H9 (cell line): ENCODE measurements around the gene VPREB1. TPM values are rescaled to one million over a fixed set of nuclear protein-coding genes. Genes with fewer than 3 reads are reported as not detected.

Source experiments
- DNase-seq: peaks from one replicate; pipeline ENCODE4 v3.0.0-alpha.2; 2017
- H2AFZ ChIP-seq: one replicate; pipeline ENCODE4 v1.6.1; 2013; ENCODE audit warnings: mild to moderate bottlenecking, low read length, control low read depth, moderate library complexity
- H2AK5ac ChIP-seq: 2 replicates; pipeline ENCODE4 v1.6.1; 2013; ENCODE audit warnings: low read length, control low read depth, mixed read lengths; ENCODE audit not compliant: insufficient read length
- H2BK120ac ChIP-seq: one replicate; pipeline ENCODE4 v1.6.1; 2013; ENCODE audit warnings: low read depth, mild to moderate bottlenecking, low read length, control low read depth, inconsistent platforms; ENCODE audit not compliant: poor library complexity, severe bottlenecking
- H2BK12ac ChIP-seq: 2 replicates; pipeline ENCODE4 v1.6.1; 2013; ENCODE audit warnings: low read length, control low read depth, mixed read lengths, low read depth; ENCODE audit not compliant: insufficient read length
- H2BK15ac ChIP-seq: 2 replicates; pipeline ENCODE4 v1.6.1; 2013; ENCODE audit warnings: low read depth, low read length, control low read depth
- H2BK20ac ChIP-seq: one replicate; pipeline ENCODE4 v1.6.1; 2013; ENCODE audit warnings: low read depth, mild to moderate bottlenecking, low read length, control low read depth, inconsistent platforms; ENCODE audit not compliant: poor library complexity, severe bottlenecking
- H2BK5ac ChIP-seq: 2 replicates; pipeline ENCODE4 v1.6.1; 2013; ENCODE audit warnings: low read length, control low read depth, mixed read lengths; ENCODE audit not compliant: insufficient read length
- H3K14ac ChIP-seq: 2 replicates; pipeline ENCODE4 v1.6.1; 2013; ENCODE audit warnings: low read length, control low read depth; ENCODE audit not compliant: insufficient read depth
- H3K18ac ChIP-seq: 2 replicates; pipeline ENCODE4 v1.6.1; 2013; ENCODE audit warnings: low read depth, mild to moderate bottlenecking, mixed read lengths, low read length, control low read depth; ENCODE audit not compliant: insufficient read length
- H3K23ac ChIP-seq: 2 replicates; pipeline ENCODE4 v1.6.1; 2013; ENCODE audit warnings: low read length, control low read depth, mixed read lengths, low read depth; ENCODE audit not compliant: insufficient read length
- H3K23me2 ChIP-seq: 2 replicates; pipeline ENCODE4 v1.6.1; 2013; ENCODE audit warnings: low read depth, mild to moderate bottlenecking, mixed read lengths, low read length, control low read depth; ENCODE audit not compliant: insufficient read length, poor library complexity, severe bottlenecking
- H3K27ac ChIP-seq: 2 replicates; pipeline ENCODE4 v1.5.1; 2013; ENCODE audit warnings: low read length, control low read depth, mixed read lengths, low read depth; ENCODE audit not compliant: insufficient read length
- H3K27me3 ChIP-seq: 2 replicates; pipeline ENCODE4 v1.6.1; 2013; ENCODE audit warnings: low read length, control low read depth, inconsistent platforms; ENCODE audit not compliant: insufficient read depth
- H3K4ac ChIP-seq: 2 replicates; pipeline ENCODE4 v1.6.1; 2013; ENCODE audit warnings: low read depth, mild to moderate bottlenecking, control low read depth, inconsistent platforms, low read length, moderate library complexity
- H3K4me1 ChIP-seq: 2 replicates; pipeline ENCODE4 v1.6.1; 2013; ENCODE audit warnings: low read length, control low read depth, inconsistent platforms; ENCODE audit not compliant: insufficient read depth
- H3K4me2 ChIP-seq: 2 replicates; pipeline ENCODE4 v1.6.1; 2013; ENCODE audit warnings: low read length, control low read depth, mixed read lengths; ENCODE audit not compliant: insufficient read length, insufficient read depth
- H3K56ac ChIP-seq: 2 replicates; pipeline ENCODE4 v1.6.1; 2013; ENCODE audit warnings: low read depth, mild to moderate bottlenecking, mixed read lengths, low read length, control low read depth; ENCODE audit not compliant: insufficient read length
- H3K79me1 ChIP-seq: 2 replicates; pipeline ENCODE4 v1.6.1; 2013; ENCODE audit warnings: low read depth, mild to moderate bottlenecking, moderate library complexity, low read length, control low read depth, inconsistent platforms; ENCODE audit not compliant: insufficient read depth, poor library complexity, severe bottlenecking
- H3K79me2 ChIP-seq: 2 replicates; pipeline ENCODE4 v1.6.1; 2013; ENCODE audit warnings: low read length, control low read depth, inconsistent platforms; ENCODE audit not compliant: insufficient read depth
- H3K9ac ChIP-seq: 2 replicates; pipeline ENCODE4 v1.6.1; 2013; ENCODE audit warnings: low read length, control low read depth, mixed read lengths; ENCODE audit not compliant: insufficient read length; ENCODE audit errors: extremely low read depth
- H3K9me3 ChIP-seq: one replicate; pipeline ENCODE4 v1.6.1; 2013; ENCODE audit warnings: low read depth, low read length, inconsistent platforms; ENCODE audit not compliant: control insufficient read depth
- H3T11ph ChIP-seq: one replicate; pipeline ENCODE4 v1.6.1; 2013; ENCODE audit warnings: mild to moderate bottlenecking, low read length, control low read depth, inconsistent platforms
- H4K20me1 ChIP-seq: one replicate; pipeline ENCODE4 v1.6.1; 2013; ENCODE audit not compliant: control insufficient read depth, insufficient read length, insufficient read depth
- H4K5ac ChIP-seq: 2 replicates; pipeline ENCODE4 v1.6.1; 2013; ENCODE audit warnings: low read depth, mild to moderate bottlenecking, mixed read lengths, low read length, control low read depth; ENCODE audit not compliant: insufficient read length
- H4K8ac ChIP-seq: replicated peaks from 2 replicates; pipeline ENCODE4 v1.6.1; 2013; ENCODE audit warnings: low read length, control low read depth, mixed read lengths, low read depth; ENCODE audit not compliant: insufficient read length
- H4K91ac ChIP-seq: 2 replicates; pipeline ENCODE4 v1.6.1; 2013; ENCODE audit warnings: low read depth, mild to moderate bottlenecking, moderate library complexity, mixed read lengths, low read length, control low read depth; ENCODE audit not compliant: insufficient read length
- H3K27ac Mint-ChIP-seq, 3 experiments: 2 replicates in 2 of 3; 3 replicates in 1 of 3; pipeline ENCODE4 v1.8.0; 2020 to 2021; ENCODE audit warnings: mixed read lengths in 3 of 3, mild to moderate bottlenecking in 1 of 3, moderate library complexity in 1 of 3
- H3K27me3 Mint-ChIP-seq: 2 replicates; pipeline ENCODE4 v1.8.0; 2021; ENCODE audit warnings: low read depth, mild to moderate bottlenecking, moderate library complexity, mixed read lengths
- H3K36me3 Mint-ChIP-seq, 3 experiments: 2 replicates in 2 of 3; 3 replicates in 1 of 3; pipeline ENCODE4 v1.8.0; 2020 to 2021; ENCODE audit warnings: low read depth in 3 of 3, mixed read lengths in 3 of 3; ENCODE audit not compliant: insufficient read depth in 1 of 3
- H3K4me1 Mint-ChIP-seq, 2 experiments: 2 replicates each; pipeline ENCODE4 v1.8.0; 2020; ENCODE audit warnings: mixed read lengths in 2 of 2
- H3K4me3 Mint-ChIP-seq, 2 experiments: 2 replicates in 1 of 2; 3 replicates in 1 of 2; pipeline ENCODE4 v1.8.0; 2020 to 2021; ENCODE audit warnings: mild to moderate bottlenecking in 2 of 2, mixed read lengths in 2 of 2, moderate library complexity in 1 of 2
- H3K9me3 Mint-ChIP-seq, 2 experiments: 2 replicates in 1 of 2; 3 replicates in 1 of 2; pipeline ENCODE4 v1.8.0; 2020; ENCODE audit warnings: mild to moderate bottlenecking in 2 of 2, mixed read lengths in 2 of 2, moderate library complexity in 1 of 2
- CTCF ChIP-seq: fragments of 200-600 bp; sonication (generic); conservative IDR thresholded peaks from 3 replicates; pipeline ENCODE4 v1.8.0; 2021; ENCODE audit warnings: antibody characterized with exemption, mild to moderate bottlenecking
- WGBS: extraction: QIAGEN DNeasy Blood & Tissue Kit; methylation state at CpG from one replicate; pipeline ENCODE4 v1.1.7; 2013; ENCODE audit warnings: missing lambda C conversion rate, low lambda C conversion rate, mixed read lengths; ENCODE audit not compliant: insufficient read length; ENCODE audit errors: extremely low coverage; 5-methylcytosine and 5-hydroxymethylcytosine counted together
- total RNA-seq: library from RNA; stranded (reverse); gene quantifications from 2 replicates; pipeline ENCODE4 v1.2.1, GENCODE V29; 2021

The VPREB1 gene
- total RNA-seq, 1 experiment from 2014 or later: not detected

GRCh38 chr22:22213231-22213630 lies 31.4 kb upstream of the VPREB1 start:
- Histone ChIP-seq H3K4ac (no peak overlapping the region), H4K5ac (no peak overlapping the region), H3K4me2 (no peak overlapping the region), H2BK15ac (no peak overlapping the region), H2AK5ac (no peak overlapping the region), H2BK20ac (no peak overlapping the region), H3K79me1 (no peaks in the 10 kb centered on the region), H2BK120ac (no peak overlapping the region), H3K56ac (no peak overlapping the region), H3K9me3 (no peaks in the 10 kb centered on the region), H2AFZ (no peak overlapping the region), H4K20me1 (no peaks in the 10 kb centered on the region), H3K27me3 (peaks cover 81% of the 10 kb centered on the region), H3K14ac (no peak overlapping the region), H4K91ac (no peak overlapping the region), H3K27ac (no peak overlapping the region), H3T11ph (no peak overlapping the region), H4K8ac (no peak overlapping the region), H3K18ac (no peak overlapping the region), H3K9ac (no peak overlapping the region), H3K4me1 (no peaks in the 10 kb centered on the region), H2BK12ac (no peak overlapping the region), H3K23ac (no peak overlapping the region), H2BK5ac (no peak overlapping the region), H3K23me2 (no peaks in the 10 kb centered on the region), H3K79me2 (no peaks in the 10 kb centered on the region)
- DNase-seq: no peak
- no peak for TF ChIP-seq CTCF
- Mint-ChIP-seq H3K27me3 (peaks cover 94% of the 10 kb centered on the region), H3K4me1 (no peaks in the 10 kb centered on the region), H3K27ac (no peak overlapping the region), H3K36me3 (no peaks in the 10 kb centered on the region), H3K9me3 (peaks cover 0 to 3% of the 10 kb centered on the region in 2 experiments; a peak in 1 of 5 replicates), H3K4me3 (no peak overlapping the region)
- no CpG with 5 or more reads among the region's 5 CpGs for WGBS
